OCI-LY3 (cell line): ENCODE results near the gene TAF1.
"Not testable (repeated sequence)": the region's sequence is repeated elsewhere in the genome, so short reads cannot be mapped to it uniquely, and the experiment has no call there.

ENCODE experiments used
- EZH2phosphoT487 ChIP-seq: fragments of 200-600 bp; shearing (Covaris generic); IDR thresholded peaks from 2 replicates; pipeline ENCODE4 v1.6.1; 2018; ENCODE audit warnings: antibody characterized with exemption, mixed run types, low read depth
- TF ChIP-seq, protein P1 (sequence below): fragments of 200-600, 300-600 bp; sonication (generic); IDR thresholded peaks from 2 replicates; pipeline ENCODE4 v1.5.1; 2014; ENCODE audit warnings: antibody characterized with exemption, low read length, low read depth

GRCh38 chrX:71416260-71416659 lies 50.1 kb downstream of the TAF1 start:
- TF ChIP-seq, protein P1, sequence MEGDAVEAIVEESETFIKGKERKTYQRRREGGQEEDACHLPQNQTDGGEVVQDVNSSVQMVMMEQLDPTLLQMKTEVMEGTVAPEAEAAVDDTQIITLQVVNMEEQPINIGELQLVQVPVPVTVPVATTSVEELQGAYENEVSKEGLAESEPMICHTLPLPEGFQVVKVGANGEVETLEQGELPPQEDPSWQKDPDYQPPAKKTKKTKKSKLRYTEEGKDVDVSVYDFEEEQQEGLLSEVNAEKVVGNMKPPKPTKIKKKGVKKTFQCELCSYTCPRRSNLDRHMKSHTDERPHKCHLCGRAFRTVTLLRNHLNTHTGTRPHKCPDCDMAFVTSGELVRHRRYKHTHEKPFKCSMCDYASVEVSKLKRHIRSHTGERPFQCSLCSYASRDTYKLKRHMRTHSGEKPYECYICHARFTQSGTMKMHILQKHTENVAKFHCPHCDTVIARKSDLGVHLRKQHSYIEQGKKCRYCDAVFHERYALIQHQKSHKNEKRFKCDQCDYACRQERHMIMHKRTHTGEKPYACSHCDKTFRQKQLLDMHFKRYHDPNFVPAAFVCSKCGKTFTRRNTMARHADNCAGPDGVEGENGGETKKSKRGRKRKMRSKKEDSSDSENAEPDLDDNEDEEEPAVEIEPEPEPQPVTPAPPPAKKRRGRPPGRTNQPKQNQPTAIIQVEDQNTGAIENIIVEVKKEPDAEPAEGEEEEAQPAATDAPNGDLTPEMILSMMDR = not testable (repeated sequence)
- TF ChIP-seq EZH2phosphoT487 = not testable (repeated sequence)
